Ramos (cell line): Measurements from ENCODE around the gene KRT27.

Experiments
- in situ Hi-C: fragments of 300-500 bp; cut with MboI; formaldehyde crosslinking; loops from one replicate; pipeline ENCODE4 v1.14.3; 2022; ENCODE audit warnings: low sequenced_read_pairs; ENCODE audit not compliant: unreplicated experiment

KRT27 gene

DNA sequence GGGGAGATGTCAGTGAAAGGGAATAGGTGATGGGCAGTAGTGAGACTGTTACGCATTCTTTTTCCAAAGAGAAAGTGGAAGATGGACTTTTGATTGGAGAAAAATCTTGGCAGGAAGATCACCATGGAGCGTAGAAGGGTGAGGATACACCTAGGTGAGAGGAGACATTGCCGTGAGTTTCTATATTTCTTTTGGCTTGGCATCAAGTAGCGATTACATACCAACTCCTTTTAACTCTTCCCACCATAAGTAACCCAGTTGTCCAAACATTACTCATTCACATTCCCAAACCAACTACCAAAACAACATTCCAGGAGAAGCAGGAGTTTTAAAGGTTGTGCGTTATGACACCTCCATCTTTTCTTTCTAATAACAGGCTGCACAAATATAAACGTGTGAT is 28.1 kb upstream of the KRT27 start:
- in situ Hi-C loops: no loop called here

- in situ Hi-C loops: loop anchor here (10.0 kb wide), 1 partner anchor 855 kb away; no protein-coding TSS in a partner anchor
These were observed 27.5 kb upstream of the KRT27 start for GRCh38 chr17:40809721-40810421.

DNA sequence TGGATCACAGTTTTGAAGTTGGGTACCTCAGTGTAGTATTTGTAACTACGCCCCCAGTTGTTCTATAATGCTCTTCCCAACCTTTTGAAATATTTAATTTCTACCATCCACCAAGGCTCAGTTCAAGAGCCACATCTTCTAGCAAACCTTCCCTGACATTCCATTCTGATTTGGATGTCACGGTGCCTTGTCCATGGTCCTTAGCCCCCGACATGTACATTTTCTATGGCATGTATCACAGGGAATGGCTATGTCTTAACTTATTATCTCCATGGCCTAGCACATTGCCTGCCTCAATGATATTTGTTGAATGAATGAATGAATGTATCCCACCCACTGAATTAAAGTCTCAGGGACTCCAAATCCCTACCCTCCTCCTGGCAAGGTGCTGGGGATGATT is 23.8 kb upstream of the KRT27 start:
- in situ Hi-C loops: loop anchor here (10.0 kb wide), 1 partner anchor 859 kb away; no protein-coding TSS in a partner anchor

DNA sequence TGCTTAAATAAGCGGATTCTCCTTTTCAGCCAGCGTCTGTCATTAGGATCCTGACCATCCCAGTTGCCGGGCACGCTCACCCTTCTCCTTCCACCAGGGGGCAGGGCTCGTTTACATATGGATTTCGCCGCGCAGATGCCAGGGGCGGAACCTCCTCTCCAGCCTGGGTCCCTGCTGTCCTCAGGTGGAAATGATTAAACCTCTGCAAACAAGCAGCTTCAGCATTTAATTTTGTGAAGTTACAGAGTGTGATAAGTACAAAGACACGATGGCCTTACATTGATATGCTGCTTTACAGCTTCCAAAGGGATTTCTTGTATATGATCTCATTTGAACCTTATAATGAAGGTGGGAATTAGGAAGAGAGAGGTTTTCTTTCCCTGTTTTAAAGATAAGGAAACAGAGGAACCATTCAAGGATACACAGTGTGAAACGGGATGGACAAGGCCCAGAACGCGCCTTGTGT is 21.3 kb upstream of the KRT27 start:
- in situ Hi-C loops: loop anchor here (10.0 kb wide), 1 partner anchor 861 kb away; no protein-coding TSS in a partner anchor

GRCh38 chr17:40801157-40801556 is 18.8 kb upstream of the KRT27 start:
- in situ Hi-C loops: loop anchor here (10.0 kb wide), 1 partner anchor 864 kb away; no protein-coding TSS in a partner anchor

GRCh38 chr17:40800381-40800780 is 18.0 kb upstream of the KRT27 start:
- in situ Hi-C loops: loop anchor here (10.0 kb wide), 1 partner anchor 864 kb away; no protein-coding TSS in a partner anchor

- in situ Hi-C loops: loop anchor here (10.0 kb wide), 2 partner anchors 185 to 865 kb away; no protein-coding TSS in a partner anchor
These were observed 17.5 kb upstream of the KRT27 start, which contains the start of gene KRT28 for GRCh38 chr17:40799859-40800258. KRT28 (minus strand) TSS chr17:40799959; CDS start chr17:40799893, 66 bp downstream.

GRCh38 chr17:40796846-40797245 is 14.5 kb upstream of the KRT27 start:
- in situ Hi-C loops: loop anchor here (10.0 kb wide), 1 partner anchor 182 kb away; no protein-coding TSS in a partner anchor

GRCh38 chr17:40795019-40795667 is 12.8 kb upstream of the KRT27 start:
- in situ Hi-C loops: loop anchor here (10.0 kb wide), 1 partner anchor 180 kb away; no protein-coding TSS in a partner anchor

DNA sequence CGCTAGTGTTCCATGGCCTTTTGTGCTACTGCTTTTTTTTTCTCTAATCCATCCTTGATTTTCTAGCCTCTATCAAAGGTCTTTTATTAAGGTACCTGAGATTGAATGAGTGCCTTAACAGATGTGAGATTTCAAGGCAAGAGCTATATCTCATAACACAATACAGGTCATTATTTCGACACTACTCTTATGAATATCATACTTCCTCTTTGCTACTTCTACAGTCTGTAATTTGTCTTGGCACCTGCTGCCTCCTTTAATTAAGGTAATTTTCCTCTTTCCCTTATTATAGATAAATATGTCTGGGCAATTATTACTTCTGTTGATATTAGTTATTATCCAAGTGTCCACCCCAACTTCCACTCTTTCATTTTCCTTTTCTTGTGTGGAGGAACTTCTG is 12.1 kb upstream of the KRT27 start:
- in situ Hi-C loops: loop anchor here (10.0 kb wide), 1 partner anchor 180 kb away; no protein-coding TSS in a partner anchor

DNA sequence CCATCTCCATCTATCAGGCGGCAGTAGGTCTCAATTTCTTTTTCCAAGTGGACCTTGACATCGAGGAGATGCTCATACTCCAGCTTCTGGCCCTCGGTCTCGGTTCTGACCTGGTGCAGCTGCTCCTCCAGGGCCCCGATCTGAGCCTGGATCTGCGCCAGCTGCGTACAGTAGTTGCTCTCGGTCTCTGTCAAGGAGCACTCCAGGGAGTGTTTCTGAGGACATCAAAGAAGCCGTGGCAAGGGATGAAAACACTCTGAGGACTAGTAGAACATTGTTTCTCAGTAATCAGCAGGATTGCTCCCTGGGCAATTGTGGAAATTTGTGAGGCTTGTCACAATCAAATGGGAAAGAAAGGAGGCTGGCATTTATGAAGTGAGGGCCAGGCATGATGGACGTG is 11.5 kb upstream of the KRT27 start:
- in situ Hi-C loops: loop anchor here (10.0 kb wide), 1 partner anchor 179 kb away; no protein-coding TSS in a partner anchor

GRCh38 chr17:40791787-40792436 is 9.6 kb upstream of the KRT27 start:
- in situ Hi-C loops: loop anchor here (10.0 kb wide), 1 partner anchor 177 kb away; no protein-coding TSS in a partner anchor

DNA sequence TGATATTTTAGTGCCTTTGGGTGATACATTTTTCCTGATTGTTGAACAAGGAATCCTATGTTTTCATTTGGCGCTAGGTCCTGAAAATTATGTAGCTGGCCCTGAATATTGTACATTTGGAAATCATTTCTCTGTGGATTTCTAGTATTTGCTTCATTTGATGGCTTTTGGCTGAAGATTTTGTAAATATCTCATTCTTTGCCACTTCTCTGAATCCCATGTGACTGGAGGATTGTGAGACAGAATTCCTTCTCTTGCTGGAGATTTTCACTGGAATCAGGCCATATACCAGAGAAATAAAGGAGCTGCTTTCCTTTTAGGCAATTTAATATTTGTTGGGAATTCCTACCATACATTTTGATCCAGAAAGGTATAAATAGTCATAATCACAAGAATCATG is 8.8 kb upstream of the KRT27 start:
- in situ Hi-C loops: loop anchor here (10.0 kb wide), 1 partner anchor 176 kb away; no protein-coding TSS in a partner anchor

DNA sequence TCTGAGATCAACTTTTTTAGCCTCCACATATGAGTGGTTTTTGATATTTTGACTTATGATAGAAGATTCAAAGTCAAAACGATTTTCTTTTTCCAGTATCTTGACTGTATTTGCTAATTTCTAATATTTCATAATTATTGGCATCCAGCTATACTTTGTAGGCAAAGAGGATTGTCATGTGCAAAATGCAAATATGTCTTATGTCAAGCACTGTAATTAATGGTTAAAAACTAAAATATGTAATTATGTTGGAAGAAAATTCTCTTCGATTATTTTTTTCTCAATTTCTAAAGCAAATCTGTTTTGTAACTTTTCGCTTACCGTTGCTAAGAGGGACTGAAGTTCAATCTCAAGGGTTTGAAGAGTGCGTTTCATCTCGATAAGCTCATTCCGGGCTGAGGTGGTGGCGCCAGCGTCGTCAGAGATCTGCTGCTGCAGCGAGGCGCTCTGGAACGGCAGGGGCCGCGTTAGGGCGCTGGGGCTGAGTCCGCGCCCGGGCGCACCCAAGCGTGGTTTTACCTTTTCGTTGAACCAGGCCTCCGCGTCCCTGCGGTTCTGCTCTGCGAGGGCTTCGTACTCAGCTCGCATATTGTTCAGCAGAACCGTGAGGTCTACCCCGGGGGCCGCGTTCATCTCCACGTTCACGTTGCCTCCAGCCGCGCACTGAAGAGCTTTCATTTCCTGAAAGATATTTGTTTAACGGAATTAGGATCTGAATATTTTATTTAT is 3.0 kb downstream of the KRT27 start:
- in situ Hi-C loops: no loop called here

DNA sequence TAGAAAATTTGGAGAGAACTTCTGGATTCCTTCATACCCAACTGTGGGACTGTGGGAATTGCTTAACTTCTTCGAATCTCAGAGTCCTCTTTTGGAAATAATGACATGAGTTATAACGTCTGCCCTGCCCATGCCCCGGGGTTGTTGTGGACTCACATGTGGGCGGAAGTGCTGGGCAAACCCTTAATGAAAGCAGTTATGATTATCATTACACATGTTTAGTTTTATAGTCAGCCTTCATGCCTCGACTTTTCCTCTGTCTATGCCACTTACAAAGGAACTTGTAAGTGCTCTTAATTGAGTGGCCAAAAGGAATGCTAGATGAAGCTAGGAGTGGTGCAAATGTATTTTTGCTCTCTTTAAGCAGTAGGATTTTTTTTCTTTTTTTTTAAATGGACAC is 3.9 kb downstream of the KRT27 start:
- in situ Hi-C loops: no loop called here

- in situ Hi-C loops: no loop called here
These were observed 4.4 kb downstream of the KRT27 start for GRCh38 chr17:40777971-40778370.

DNA sequence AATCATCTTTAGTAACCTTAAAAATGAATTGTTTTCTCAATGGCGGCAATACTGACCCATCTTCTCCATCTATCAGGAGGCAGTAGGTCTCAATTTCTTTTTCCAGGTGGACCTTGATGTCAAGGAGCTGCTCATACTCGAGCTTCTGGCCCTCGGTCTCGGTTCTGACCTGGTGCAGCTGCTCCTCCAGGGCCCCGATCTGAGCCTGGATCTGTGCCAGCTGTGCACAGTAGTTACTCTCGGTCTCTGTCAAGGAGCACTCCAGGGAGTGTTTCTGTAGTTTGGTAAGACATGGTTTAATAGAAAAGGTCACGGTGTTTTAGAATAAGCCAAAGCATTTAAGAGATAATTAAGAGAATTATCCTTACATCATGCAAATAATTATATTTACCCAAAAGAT is 4.9 kb downstream of the KRT27 start:
- in situ Hi-C loops: no loop called here

GRCh38 chr17:40775945-40776344 is 6.4 kb downstream of the KRT27 start:
- in situ Hi-C loops: no loop called here

- in situ Hi-C loops: no loop called here
These were observed 10.2 kb downstream of the KRT27 start, which contains the start of gene KRT26 for GRCh38 chr17:40772101-40772500. KRT26 (minus strand) TSS chr17:40772201; CDS start chr17:40772113, 88 bp downstream.

GRCh38 chr17:40765657-40766056 is 16.7 kb downstream of the KRT27 start:
- in situ Hi-C loops: no loop called here
